Activated CD8-positive, alpha-beta memory T cell treated with anti-CD3 and anti-CD28 coated beads, Interleukin-2, amount 50 U/mL, for 4 hours (primary cell): ENCODE measurements around the gene DERL2.
"Not testable (repeated sequence)": the region's sequence is repeated elsewhere in the genome, so short reads cannot be mapped to it uniquely, and the experiment has no call there.

ENCODE experiments used
- DNase-seq: peaks from one replicate; pipeline ENCODE4 v3.0.0-alpha.2; 2020

DERL2 gene

DNA sequence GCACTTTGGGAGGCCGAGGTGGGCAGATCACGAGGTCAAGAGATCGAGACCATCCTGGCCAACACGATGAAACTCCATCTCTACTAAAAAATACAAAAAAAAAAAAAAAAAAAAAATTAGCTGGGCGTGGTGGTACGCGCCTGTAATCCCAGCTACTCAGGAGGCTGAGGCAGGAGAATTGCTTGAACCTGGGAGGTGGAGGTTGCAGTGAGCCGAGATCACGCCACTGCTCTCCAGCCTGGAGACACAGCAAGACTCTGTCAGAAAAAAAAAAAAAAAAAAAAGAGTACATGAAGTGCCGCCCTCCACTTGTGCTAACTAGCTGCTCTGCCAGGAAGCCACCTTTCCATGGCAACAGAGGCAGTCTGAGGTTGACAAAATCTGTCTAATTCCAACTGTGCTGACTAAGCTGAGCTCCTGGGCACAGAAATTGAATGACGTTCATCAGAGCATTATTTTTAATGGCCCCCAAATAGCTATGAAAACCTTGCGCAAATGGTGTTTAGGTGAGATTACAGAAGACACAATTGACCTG lies 50.1 kb downstream of the DERL2 start:
- not testable (repeated sequence) for DNase-seq

- no peak for DNase-seq
Measured at GRCh38 chr17:5434984-5435383, 51.0 kb downstream of the DERL2 start.

DNA sequence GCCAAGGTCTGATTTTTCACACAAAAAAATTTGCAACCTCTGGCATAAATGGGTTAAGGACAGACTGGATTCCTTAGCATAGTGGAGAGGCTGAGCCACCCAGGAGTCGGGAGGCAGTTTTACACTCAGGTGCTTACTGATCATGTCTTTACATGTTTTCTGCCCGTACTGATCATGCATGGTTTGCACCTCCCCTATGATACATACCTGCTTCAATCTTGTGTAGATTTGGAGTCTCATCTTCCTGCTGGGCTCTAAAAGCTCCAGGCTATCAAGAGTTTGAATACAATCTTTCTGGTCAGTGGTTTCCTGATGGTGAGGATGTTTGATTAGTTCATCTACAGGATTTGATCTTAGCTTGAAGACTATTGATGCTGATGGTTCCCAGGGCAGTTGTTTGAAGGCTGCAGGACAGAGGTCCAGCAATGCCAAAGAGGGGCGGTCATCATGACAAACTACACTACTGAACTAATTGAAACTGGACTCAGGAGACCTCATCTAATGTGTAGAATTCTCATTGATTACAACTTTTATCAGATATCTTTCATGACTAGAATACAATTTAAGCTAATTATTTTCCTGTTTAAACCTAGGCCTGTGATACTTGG lies 53.9 kb downstream of the DERL2 start:
- DNase-seq = no peak

DNA sequence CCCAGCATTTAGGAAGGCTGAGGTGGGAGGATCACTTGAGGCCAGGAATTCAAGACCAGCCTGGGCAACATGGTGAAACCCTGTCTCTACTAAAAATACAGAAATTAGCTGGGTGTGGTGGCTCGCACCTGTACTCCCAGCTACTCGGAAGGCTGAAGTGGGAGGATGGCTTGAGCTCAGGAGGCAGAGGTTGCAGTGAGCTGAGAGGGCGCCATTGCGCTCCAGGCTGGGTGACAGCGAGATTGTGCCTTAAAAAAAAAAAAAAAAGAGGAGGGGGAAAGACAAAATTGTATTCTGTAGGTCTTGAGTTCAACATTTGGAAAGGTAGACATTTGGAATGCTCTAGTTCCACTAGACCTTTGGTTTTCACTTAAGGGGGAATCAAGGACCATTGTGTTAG lies 54.7 kb downstream of the DERL2 start:
- DNase-seq = not testable (repeated sequence)

DNA sequence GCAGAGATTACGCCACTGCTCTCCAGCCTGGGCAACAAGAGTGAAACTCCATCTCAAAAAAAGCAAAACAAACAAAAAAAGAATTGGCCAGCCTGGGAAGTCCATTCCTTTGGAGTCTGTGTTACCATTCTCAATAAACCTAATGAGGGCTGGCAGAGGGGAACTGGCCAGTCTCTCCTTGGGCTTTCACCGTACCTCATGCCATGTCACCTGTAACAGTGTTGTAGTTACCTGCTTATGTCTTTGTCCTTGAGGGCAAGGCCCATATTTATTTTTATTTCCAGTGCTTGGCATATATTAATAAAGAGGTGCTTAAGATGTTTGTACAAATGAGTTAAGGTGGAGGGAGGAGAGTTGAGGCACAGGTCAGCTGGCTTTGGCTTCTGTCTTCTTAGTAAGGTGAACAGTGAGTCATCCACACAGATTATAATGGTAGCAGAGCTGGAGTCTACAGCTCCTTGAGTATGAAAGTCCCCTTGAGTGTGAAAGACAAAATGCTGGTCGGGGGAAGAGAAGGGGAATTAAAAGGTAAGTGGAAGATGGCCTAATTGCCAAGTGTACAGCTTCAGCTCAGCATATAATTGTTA lies 55.5 kb downstream of the DERL2 start:
- no peak for DNase-seq

- no peak for DNase-seq
Measured at GRCh38 chr17:5429191-5429887, 56.6 kb downstream of the DERL2 start.

DNA sequence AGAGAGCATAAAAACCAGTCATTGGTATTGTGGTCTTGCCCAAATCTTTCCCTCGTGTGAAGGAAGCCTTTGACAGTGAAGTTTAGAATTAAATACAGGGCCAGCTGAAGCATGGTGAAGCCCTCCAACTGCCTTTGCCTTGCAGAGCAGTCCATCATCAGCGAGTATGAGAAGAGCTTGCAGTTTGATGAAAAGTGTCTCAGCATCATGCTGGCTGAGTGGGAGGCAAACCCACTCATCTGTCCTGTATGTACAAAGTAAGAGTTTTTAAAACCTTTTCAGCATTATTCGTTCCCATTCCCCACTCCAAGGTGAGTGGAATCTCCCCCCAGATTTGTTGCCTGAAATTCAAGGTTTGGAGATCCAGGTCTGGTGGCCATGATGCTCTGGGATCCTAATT lies 60.2 kb downstream of the DERL2 start:
- DNase-seq = no peak

DNA sequence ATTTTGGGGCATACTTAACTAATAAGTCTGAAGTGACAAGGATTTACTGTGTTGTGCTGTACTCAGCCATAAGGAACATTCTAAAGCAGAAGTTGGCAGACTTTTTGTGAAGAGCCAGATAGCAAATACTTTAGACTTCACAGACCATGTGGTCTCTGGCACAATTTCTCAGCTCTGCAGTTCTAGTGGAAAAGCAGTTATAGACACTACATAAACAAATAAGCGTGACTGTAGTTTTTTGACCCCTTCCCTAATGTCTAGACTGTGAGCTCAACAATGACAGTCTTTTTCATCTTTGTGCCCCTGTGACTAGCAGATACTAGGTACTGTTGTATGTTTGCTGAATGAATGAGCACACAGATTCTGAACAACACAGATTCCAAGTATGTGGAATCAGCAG lies 61.1 kb downstream of the DERL2 start:
- DNase-seq = no peak

DNA sequence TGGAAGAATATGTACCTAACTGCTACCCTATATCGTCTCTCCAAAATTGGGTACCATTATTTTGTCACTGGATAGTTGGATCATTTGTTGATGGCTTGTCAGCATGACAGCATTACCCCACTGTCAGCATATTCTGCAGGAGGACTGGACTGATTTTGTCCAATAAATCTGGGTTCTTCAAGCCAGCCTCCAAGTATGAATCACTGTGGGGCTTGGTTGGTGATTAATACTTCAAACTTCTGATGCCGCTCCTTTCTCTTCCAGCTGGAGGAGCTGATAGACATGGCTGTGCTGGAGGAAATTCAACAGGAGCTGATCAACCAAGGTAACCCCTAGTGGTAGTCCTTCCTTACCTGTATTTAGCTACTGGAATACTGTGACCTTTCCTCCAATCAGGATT lies 63.5 kb downstream of the DERL2 start:
- DNase-seq = no peak
